ENCODE data around the gene RPL28. TPM values are rescaled to one million over a fixed set of nuclear protein-coding genes. Genes with fewer than 3 reads are reported as not detected.

RPL28 gene
- total and polyA plus RNA-seq, 11 donors = 196 to 1,391 (median 607) TPM

- WGBS, 4 donors = 32 to 45% (median 36%) methylated on average over 12 to 13 of the region's 13 CpGs
- H3K4me3 ChIP-seq = no peak overlapping the region
- H3K36me3 ChIP-seq = no peaks in the 10 kb centered on the region
- H3K27ac ChIP-seq = no peak overlapping the region
- peaks cover 10 to 69% (median 46%) of the 10 kb centered on the region in 9 donors for H3K27me3 ChIP-seq
- intact Hi-C loops (cut with DNase I) = no loop called here
- TF ChIP-seq CTCF (IDR thresholded peaks at IDR 0.05) = no peak
- TF ChIP-seq POLR2A (IDR thresholded peaks at IDR 0.05) = no peak
- H3K4me1 ChIP-seq = peaks cover 0 to 19% (median 14%) of the 10 kb centered on the region in 12 donors
- ATAC-seq (no peak), DNase-seq (no peak)
- no peaks in the 10 kb centered on the region for H3K9me3 ChIP-seq
Observed at GRCh38 chr19:55355213-55355821, 30.4 kb upstream of the RPL28 start.

- Histone ChIP-seq H3K4me3 (no peak overlapping the region), H3K4me1 (peaks cover 0 to 14% (median 10%) of the 10 kb centered on the region in 12 donors), H3K27me3 (peaks cover 7 to 38% (median 21%) of the 10 kb centered on the region in 9 donors), H3K36me3 (no peaks in the 10 kb centered on the region), H3K27ac (no peak overlapping the region), H3K9me3 (no peaks in the 10 kb centered on the region)
- no peak for TF ChIP-seq POLR2A (IDR thresholded peaks at IDR 0.05)
- no peak for TF ChIP-seq CTCF (IDR thresholded peaks at IDR 0.05)
- intact Hi-C loops (cut with DNase I) = no loop called here
- 85 to 88% (median 88%) methylated on average over 11 to 19 of the region's 19 CpGs for WGBS, 4 donors
- no peak for DNase-seq
- no peak for ATAC-seq
Observed at GRCh38 chr19:55358493-55358892, 27.2 kb upstream of the RPL28 start.

- WGBS, 4 donors = 57 to 72% (median 61%) methylated on average over 31 to 32 of the region's 32 CpGs
- Histone ChIP-seq H3K9me3 (no peaks in the 10 kb centered on the region), H3K4me3 (no peak overlapping the region), H3K4me1 (peaks cover 0 to 7% (median 4%) of the 10 kb centered on the region in 12 donors), H3K27ac (no peak overlapping the region), H3K27me3 (peaks cover 1 to 30% (median 14%) of the 10 kb centered on the region in 9 donors), H3K36me3 (no peaks in the 10 kb centered on the region)
- no peak for DNase-seq
- ATAC-seq = no peak
- no peak for TF ChIP-seq CTCF (IDR thresholded peaks at IDR 0.05)
- no peak for TF ChIP-seq POLR2A (IDR thresholded peaks at IDR 0.05)
- intact Hi-C loops (cut with DNase I) = no loop called here
Observed at GRCh38 chr19:55358943-55359908, 26.5 kb upstream of the RPL28 start.

GRCh38 chr19:55360902-55361301 lies 24.8 kb upstream of the RPL28 start:
- WGBS, 4 donors = 89 to 92% (median 91%) methylated on average over 16 of the region's 16 CpGs
- intact Hi-C loops (cut with DNase I) = no loop called here
- DNase-seq (no peak), ATAC-seq (no peak)
- H3K27me3 ChIP-seq = peaks cover 0 to 18% (median 2%) of the 10 kb centered on the region in 9 donors
- H3K27ac ChIP-seq = no peak overlapping the region
- H3K4me3 ChIP-seq = no peak overlapping the region
- TF ChIP-seq POLR2A (IDR thresholded peaks at IDR 0.05) (no peak), CTCF (IDR thresholded peaks at IDR 0.05) (no peak)
- no peaks in the 10 kb centered on the region for H3K9me3 ChIP-seq
- no peaks in the 10 kb centered on the region for H3K36me3 ChIP-seq
- no peaks in the 10 kb centered on the region for H3K4me1 ChIP-seq
